SK-N-SH treated with all-trans-retinoic acid at 6 μM for 48 hours (cell line): ENCODE results near the gene HIBCH.

Experiments
- ATAC-seq: fragments of 200-7000 bp; cut with Tn5 transposase; 3 replicates; pipeline ENCODE4 v1.9.1; 2020; ENCODE audit warnings: mild to moderate bottlenecking, moderate library complexity
- ARNTL ChIP-seq: fragments of 450-650 bp; formaldehyde crosslinking; IDR thresholded peaks from 2 replicates; pipeline ENCODE4 v1.5.0; 2020; ENCODE audit warnings: low read depth, mild to moderate bottlenecking, moderate library complexity, borderline replicate concordance
- BACH2 ChIP-seq: fragments of 250-450 bp; sonication (Bioruptor Pico); IDR thresholded peaks from 2 replicates; pipeline ENCODE4 v1.9.0; 2021; ENCODE audit warnings: mild to moderate bottlenecking, borderline replicate concordance
- ESRRG ChIP-seq: fragments of 250-450 bp; sonication (Bioruptor Pico); IDR thresholded peaks from 2 replicates; pipeline ENCODE4 v1.6.1; 2021; ENCODE audit warnings: mild to moderate bottlenecking
- GLIS3 ChIP-seq: fragments of 250-450 bp; sonication (Bioruptor Pico); IDR thresholded peaks from 2 replicates; pipeline ENCODE4 v1.5.0; 2020; ENCODE audit warnings: mild to moderate bottlenecking, moderate library complexity
- ISL1 ChIP-seq: fragments of 250-450 bp; sonication (Bioruptor Pico); IDR thresholded peaks from 2 replicates; pipeline ENCODE4 v2.1.2; 2022; ENCODE audit warnings: mild to moderate bottlenecking, moderate library complexity
- OSR1 ChIP-seq: fragments of 250-450 bp; sonication (Bioruptor Pico); IDR thresholded peaks from 2 replicates; pipeline ENCODE4 v1.8.0; 2022; ENCODE audit warnings: moderate library complexity, mild to moderate bottlenecking, inconsistent platforms
- PPARA ChIP-seq: fragments of 250-450 bp; sonication (Bioruptor Pico); IDR thresholded peaks from 2 replicates; pipeline ENCODE4 v1.5.0; 2020; ENCODE audit warnings: mild to moderate bottlenecking, borderline replicate concordance
- RARB ChIP-seq: fragments of 250-450 bp; sonication (Bioruptor Pico); IDR thresholded peaks from 2 replicates; pipeline ENCODE4 v1.8.0; 2021; ENCODE audit warnings: mild to moderate bottlenecking, moderate library complexity
- SNAI2 ChIP-seq: fragments of 250-450 bp; sonication (Bioruptor Pico); IDR thresholded peaks from 2 replicates; pipeline ENCODE4 v1.5.0; 2020; ENCODE audit warnings: mild to moderate bottlenecking, moderate library complexity
- TCF4 ChIP-seq: fragments of 250-450 bp; sonication (Bioruptor Pico); IDR thresholded peaks from 2 replicates; pipeline ENCODE4 v1.8.0; 2021; ENCODE audit warnings: mild to moderate bottlenecking, moderate library complexity, borderline replicate concordance
- TOX ChIP-seq: fragments of 250-450 bp; sonication (Bioruptor Pico); IDR thresholded peaks from 2 replicates; pipeline ENCODE4 v1.8.0; 2021; ENCODE audit warnings: mild to moderate bottlenecking, moderate library complexity, borderline replicate concordance
- TSHZ2 ChIP-seq: fragments of 250-450 bp; sonication (Bioruptor Pico); IDR thresholded peaks from 2 replicates; pipeline ENCODE4 v1.5.0; 2020; ENCODE audit warnings: mild to moderate bottlenecking, moderate library complexity
- ZC3H10 ChIP-seq: fragments of 250-450 bp; sonication (Bioruptor Pico); IDR thresholded peaks from 2 replicates; pipeline ENCODE4 v1.5.1; 2021; ENCODE audit warnings: mild to moderate bottlenecking, moderate library complexity
- ZFP30 ChIP-seq: fragments of 450-650 bp; formaldehyde crosslinking; IDR thresholded peaks from 2 replicates; pipeline ENCODE4 v1.5.0; 2022; ENCODE audit warnings: mild to moderate bottlenecking, moderate library complexity
- ZNF70 ChIP-seq: fragments of 450-650 bp; formaldehyde crosslinking; IDR thresholded peaks from 2 replicates; pipeline ENCODE4 v1.5.0; 2020; ENCODE audit warnings: mild to moderate bottlenecking, moderate library complexity
- ZNF8 ChIP-seq: fragments of 450-650 bp; formaldehyde crosslinking; IDR thresholded peaks from 2 replicates; pipeline ENCODE4 v1.5.0; 2020; ENCODE audit warnings: mild to moderate bottlenecking, moderate library complexity
- TF ChIP-seq, protein P1 (sequence below): fragments of 250-450 bp; sonication (Bioruptor Pico); IDR thresholded peaks from 2 replicates; pipeline ENCODE4 v1.5.1; 2020; ENCODE audit warnings: low read depth, mild to moderate bottlenecking, moderate library complexity
- TF ChIP-seq, protein P2 (sequence below): fragments of 250-450 bp; sonication (Bioruptor Pico); IDR thresholded peaks from 2 replicates; pipeline ENCODE4 v1.8.0; 2020; ENCODE audit warnings: mild to moderate bottlenecking, moderate library complexity, borderline replicate concordance
- TF ChIP-seq, protein P3 (sequence below): fragments of 250-450 bp; sonication (Bioruptor Pico); IDR thresholded peaks from 2 replicates; pipeline ENCODE4 v1.8.0; 2021; ENCODE audit warnings: low read depth, mild to moderate bottlenecking, moderate library complexity, borderline replicate concordance

HIBCH gene

GRCh38 chr2:190266314-190266713 lies 53.3 kb downstream of the HIBCH start:
- no peak for ATAC-seq

GRCh38 chr2:190261851-190262250 lies 57.8 kb downstream of the HIBCH start:
- ATAC-seq: no peak
- TF ChIP-seq RARB (no peak), ESRRG (CRISPR knock-in tag) (no peak), ZNF70 (CRISPR knock-in tag) (no peak), OSR1 (CRISPR knock-in tag) (no peak), BACH2 (CRISPR knock-in tag) (no peak), TSHZ2 (CRISPR knock-in tag) (no peak), PPARA (CRISPR knock-in tag) (no peak), ISL1 (CRISPR knock-in tag) (no peak), TCF4 (CRISPR knock-in tag) (no peak), GLIS3 (CRISPR knock-in tag) (no peak), TOX (no peak), ARNTL (no peak), SNAI2 (CRISPR knock-in tag) (no peak), ZNF8 (CRISPR knock-in tag) (no peak)
- TF ChIP-seq, protein P1, sequence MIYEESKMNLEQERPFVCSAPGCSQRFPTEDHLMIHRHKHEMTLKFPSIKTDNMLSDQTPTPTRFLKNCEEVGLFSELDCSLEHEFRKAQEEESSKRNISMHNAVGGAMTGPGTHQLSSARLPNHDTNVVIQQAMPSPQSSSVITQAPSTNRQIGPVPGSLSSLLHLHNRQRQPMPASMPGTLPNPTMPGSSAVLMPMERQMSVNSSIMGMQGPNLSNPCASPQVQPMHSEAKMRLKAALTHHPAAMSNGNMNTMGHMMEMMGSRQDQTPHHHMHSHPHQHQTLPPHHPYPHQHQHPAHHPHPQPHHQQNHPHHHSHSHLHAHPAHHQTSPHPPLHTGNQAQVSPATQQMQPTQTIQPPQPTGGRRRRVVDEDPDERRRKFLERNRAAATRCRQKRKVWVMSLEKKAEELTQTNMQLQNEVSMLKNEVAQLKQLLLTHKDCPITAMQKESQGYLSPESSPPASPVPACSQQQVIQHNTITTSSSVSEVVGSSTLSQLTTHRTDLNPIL (CRISPR knock-in tag): no peak
- TF ChIP-seq, protein P2, sequence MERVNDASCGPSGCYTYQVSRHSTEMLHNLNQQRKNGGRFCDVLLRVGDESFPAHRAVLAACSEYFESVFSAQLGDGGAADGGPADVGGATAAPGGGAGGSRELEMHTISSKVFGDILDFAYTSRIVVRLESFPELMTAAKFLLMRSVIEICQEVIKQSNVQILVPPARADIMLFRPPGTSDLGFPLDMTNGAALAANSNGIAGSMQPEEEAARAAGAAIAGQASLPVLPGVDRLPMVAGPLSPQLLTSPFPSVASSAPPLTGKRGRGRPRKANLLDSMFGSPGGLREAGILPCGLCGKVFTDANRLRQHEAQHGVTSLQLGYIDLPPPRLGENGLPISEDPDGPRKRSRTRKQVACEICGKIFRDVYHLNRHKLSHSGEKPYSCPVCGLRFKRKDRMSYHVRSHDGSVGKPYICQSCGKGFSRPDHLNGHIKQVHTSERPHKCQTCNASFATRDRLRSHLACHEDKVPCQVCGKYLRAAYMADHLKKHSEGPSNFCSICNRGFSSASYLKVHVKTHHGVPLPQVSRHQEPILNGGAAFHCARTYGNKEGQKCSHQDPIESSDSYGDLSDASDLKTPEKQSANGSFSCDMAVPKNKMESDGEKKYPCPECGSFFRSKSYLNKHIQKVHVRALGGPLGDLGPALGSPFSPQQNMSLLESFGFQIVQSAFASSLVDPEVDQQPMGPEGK (CRISPR knock-in tag): no peak
- TF ChIP-seq, all 23 proteins: peak for 0

More at GRCh38 chr2:190266314-190266713, 53.3 kb downstream of the HIBCH start:
- TF ChIP-seq ZFP30 (CRISPR knock-in tag) (no peak), TCF4 (CRISPR knock-in tag) (no peak), ARNTL (no peak)

- ATAC-seq: no peak
- TF ChIP-seq TCF4 (CRISPR knock-in tag) (no peak), OSR1 (CRISPR knock-in tag) (no peak), RARB (no peak), ZFP30 (CRISPR knock-in tag) (no peak), ARNTL (no peak), GLIS3 (CRISPR knock-in tag) (no peak), ZNF8 (CRISPR knock-in tag) (no peak), SNAI2 (CRISPR knock-in tag) (no peak), BACH2 (CRISPR knock-in tag) (no peak), ZC3H10 (CRISPR knock-in tag) (no peak), TSHZ2 (CRISPR knock-in tag) (no peak)
- TF ChIP-seq, protein P1 (CRISPR knock-in tag): no peak
- TF ChIP-seq, protein P3, sequence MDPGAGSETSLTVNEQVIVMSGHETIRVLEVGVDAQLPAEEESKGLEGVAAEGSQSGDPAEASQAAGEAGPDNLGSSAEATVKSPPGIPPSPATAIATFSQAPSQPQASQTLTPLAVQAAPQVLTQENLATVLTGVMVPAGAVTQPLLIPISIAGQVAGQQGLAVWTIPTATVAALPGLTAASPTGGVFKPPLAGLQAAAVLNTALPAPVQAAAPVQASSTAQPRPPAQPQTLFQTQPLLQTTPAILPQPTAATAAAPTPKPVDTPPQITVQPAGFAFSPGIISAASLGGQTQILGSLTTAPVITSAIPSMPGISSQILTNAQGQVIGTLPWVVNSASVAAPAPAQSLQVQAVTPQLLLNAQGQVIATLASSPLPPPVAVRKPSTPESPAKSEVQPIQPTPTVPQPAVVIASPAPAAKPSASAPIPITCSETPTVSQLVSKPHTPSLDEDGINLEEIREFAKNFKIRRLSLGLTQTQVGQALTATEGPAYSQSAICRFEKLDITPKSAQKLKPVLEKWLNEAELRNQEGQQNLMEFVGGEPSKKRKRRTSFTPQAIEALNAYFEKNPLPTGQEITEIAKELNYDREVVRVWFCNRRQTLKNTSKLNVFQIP: no peak
Measured at GRCh38 chr2:190256087-190256486, 63.5 kb downstream of the HIBCH start.
